Adrenal gland (tissue), 12 donors: ENCODE data around the gene LAMA5. TPM values are rescaled to one million over a fixed set of nuclear protein-coding genes. Genes with fewer than 3 reads are reported as not detected.

Source experiments
- DNase-seq, 7 donors: peaks; one replicate each; pipeline ENCODE4 v3.0.0-alpha.2; 2019 to 2020
- H3K27ac ChIP-seq, 5 donors: fragments of 200-600 bp; sonication (generic) in 4 of 5; 1 replicate in 3 of 5; 2 replicates in 2 of 5; pipeline versions ENCODE4 v1.5.1 to v1.8.0; 2016 to 2020; ENCODE audit warnings: mild to moderate bottlenecking in 1 of 5
- H3K27me3 ChIP-seq: fragments of 200-600 bp; 2 replicates; pipeline ENCODE4 v1.8.0; 2021
- H3K36me3 ChIP-seq, 2 donors: fragments of 200-600 bp; replicated peaks in 1 of 2; 1 replicate in 1 of 2; 2 replicates in 1 of 2; pipeline versions ENCODE4 v1.5.1 to v1.8.0; 2018 to 2022
- H3K4me1 ChIP-seq, 2 donors: fragments of 200-600 bp; replicated peaks in 1 of 2; 1 replicate in 1 of 2; 2 replicates in 1 of 2; pipeline versions ENCODE4 v1.5.1 to v1.8.0; 2018 to 2021
- H3K4me3 ChIP-seq, 4 donors: fragments of 200-600 bp; sonication (generic) in 3 of 4; one replicate each; pipeline ENCODE4 v1.5.1; 2016 to 2018
- H3K9me3 ChIP-seq, 3 donors: fragments of 200-600 bp; sonication (generic) in 1 of 3; replicated peaks in 1 of 3; 1 replicate in 2 of 3; 2 replicates in 1 of 3; pipeline versions ENCODE4 v1.5.1 to v1.8.0; 2016 to 2021
- POLR2A ChIP-seq, 2 donors: fragments of 450-650 bp; IDR thresholded peaks; one replicate each; pipeline ENCODE4 v1.6.1; 2017; ENCODE audit warnings: antibody characterized with exemption in 2 of 2, mild to moderate bottlenecking in 2 of 2, moderate library complexity in 1 of 2
- WGBS, 4 donors: extraction: QIAGEN DNeasy Blood & Tissue Kit in 2 of 4; methylation state at CpG; one replicate each; pipeline versions ENCODE4 v1.1.5 to v1.1.7; 2013 to 2017; 5-methylcytosine and 5-hydroxymethylcytosine counted together
- intact Hi-C, 2 donors: fragments of 100-400 bp; cut with DNase I; formaldehyde crosslinking; loops; one replicate each; pipeline versions ENCODE4 v1.14.1 to v1.15.0; 2022 to 2023
- polyA plus RNA-seq, 3 donors: library from polyadenylated mRNA; stranded (reverse); fragments of 200-250 nt in 2 of 3; fragments of 350-450 nt in 1 of 3; fragmentation: Illumina TruSeq in 1 of 3; extraction: RNeasy Lipid Tissue Mini Kit (QIAGEN cat#74804) in 1 of 3; gene quantifications; one replicate each; pipeline ENCODE4 v1.2.3, GENCODE V29; 2013 to 2014
- total RNA-seq, 9 donors: library from RNA; depleted of rRNA in 4 of 9; stranded (reverse); fragments of >200 nt in 4 of 9; fragments of 120-200 nt in 1 of 9; fragmentation: NEBNext Ultra II Directional in 1 of 9; extraction: Animal tissue kit (Norgen Biotek cat#: 25700) in 1 of 9; gene quantifications; one replicate each; pipeline versions ENCODE4 v1.1.0 to v1.2.4, GENCODE V29; 2013 to 2023
- TF ChIP-seq, protein P1 (sequence below), 6 experiments: fragments of 450-650 bp in 4 of 6; fragments of 200-600 bp in 2 of 6; sonication (generic) in 1 of 6; IDR thresholded peaks; 1 replicate in 5 of 6; 2 replicates in 1 of 6; pipeline versions ENCODE4 v1.5.1 to v1.8.0; 2016 to 2021; ENCODE audit warnings: antibody characterized with exemption in 6 of 6, mild to moderate bottlenecking in 2 of 6, moderate library complexity in 1 of 6
- donor health status: healthy with polysubstance abuse.
- donor health status: Bipolar disorder and iron deficiency.
- donor health status: DM: yes; HTN: yes; CAD: no.
- donor health status: DM: no; HTN: no; CAD: no.
- donor health status: DM: no; HTN: no; CAD: no.
- donor health status: DM: yes; HTN: yes; CAD: no.

Gene LAMA5
- total and polyA plus RNA-seq, 12 donors = 2.0 to 537 (median 100) TPM

DNA sequence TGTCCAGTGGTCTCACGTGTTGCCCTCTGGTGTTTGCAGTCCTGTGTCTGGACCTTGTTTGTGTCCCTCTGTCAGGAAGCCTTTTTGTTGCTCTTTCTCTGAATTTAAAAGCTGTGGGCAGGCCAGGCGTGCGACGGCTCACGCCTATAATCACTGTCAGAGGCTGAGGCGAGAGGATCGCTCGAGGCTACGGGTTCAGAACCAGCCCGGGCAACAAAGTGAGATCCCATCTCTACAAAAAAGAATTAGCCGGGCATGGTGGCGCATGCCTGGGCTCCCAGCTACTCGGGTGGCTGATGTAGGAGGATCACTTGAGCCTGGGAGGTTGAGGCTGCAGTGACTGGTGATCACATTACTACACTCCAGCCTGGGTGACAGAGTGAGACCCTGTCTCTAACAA lies 100.3 kb downstream of the LAMA5 start:
- Histone ChIP-seq H3K36me3 (peaks cover 0 to 38% of the 10 kb centered on the region in 2 donors), H3K4me1 (peaks cover 0 to 14% of the 10 kb centered on the region in 2 donors), H3K4me3 (no peak overlapping the region), H3K27ac (peak overlapping the region in 2 of 5 donors; percentile 43 to 53), H3K27me3 (no peaks in the 10 kb centered on the region), H3K9me3 (no peaks in the 10 kb centered on the region)
- TF ChIP-seq, protein P1, sequence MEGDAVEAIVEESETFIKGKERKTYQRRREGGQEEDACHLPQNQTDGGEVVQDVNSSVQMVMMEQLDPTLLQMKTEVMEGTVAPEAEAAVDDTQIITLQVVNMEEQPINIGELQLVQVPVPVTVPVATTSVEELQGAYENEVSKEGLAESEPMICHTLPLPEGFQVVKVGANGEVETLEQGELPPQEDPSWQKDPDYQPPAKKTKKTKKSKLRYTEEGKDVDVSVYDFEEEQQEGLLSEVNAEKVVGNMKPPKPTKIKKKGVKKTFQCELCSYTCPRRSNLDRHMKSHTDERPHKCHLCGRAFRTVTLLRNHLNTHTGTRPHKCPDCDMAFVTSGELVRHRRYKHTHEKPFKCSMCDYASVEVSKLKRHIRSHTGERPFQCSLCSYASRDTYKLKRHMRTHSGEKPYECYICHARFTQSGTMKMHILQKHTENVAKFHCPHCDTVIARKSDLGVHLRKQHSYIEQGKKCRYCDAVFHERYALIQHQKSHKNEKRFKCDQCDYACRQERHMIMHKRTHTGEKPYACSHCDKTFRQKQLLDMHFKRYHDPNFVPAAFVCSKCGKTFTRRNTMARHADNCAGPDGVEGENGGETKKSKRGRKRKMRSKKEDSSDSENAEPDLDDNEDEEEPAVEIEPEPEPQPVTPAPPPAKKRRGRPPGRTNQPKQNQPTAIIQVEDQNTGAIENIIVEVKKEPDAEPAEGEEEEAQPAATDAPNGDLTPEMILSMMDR (IDR thresholded peaks at IDR 0.05) = no peak
- no peak for TF ChIP-seq POLR2A (IDR thresholded peaks at IDR 0.05)
- intact Hi-C loops = no loop called here
- DNase-seq = no peak
- WGBS, 4 donors = 95 to 98% (median 96%) methylated on average over 13 of the region's 13 CpGs

DNA sequence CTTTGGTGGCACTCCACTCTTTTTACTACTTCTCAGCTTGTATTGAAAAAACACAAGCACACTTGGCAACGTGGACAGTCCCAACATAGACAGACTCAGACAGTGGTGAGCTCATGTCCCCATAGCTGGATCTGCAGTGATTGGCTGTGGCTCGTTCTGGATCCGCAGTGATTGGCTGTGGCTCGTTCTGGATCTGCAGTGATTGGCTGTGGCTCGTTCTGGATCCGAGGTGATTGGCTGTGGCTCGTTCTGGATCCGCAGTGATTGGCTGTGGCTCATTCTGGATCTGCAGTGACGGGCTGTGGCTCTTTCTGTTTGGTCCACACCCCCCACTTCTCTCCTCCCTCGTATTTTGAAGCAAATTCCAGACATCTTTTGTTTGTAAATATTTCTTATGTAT lies 100.8 kb downstream of the LAMA5 start:
- H3K4me3 ChIP-seq = no peak overlapping the region
- TF ChIP-seq, protein P1 (IDR thresholded peaks at IDR 0.05) = no peak
- no peak for TF ChIP-seq POLR2A (IDR thresholded peaks at IDR 0.05)
- 84 to 97% (median 90%) methylated on average over 9 to 10 of the region's 10 CpGs for WGBS, 4 donors
- H3K36me3 ChIP-seq = peaks cover 0 to 40% of the 10 kb centered on the region in 2 donors
- H3K27ac ChIP-seq = no peak overlapping the region
- no peaks in the 10 kb centered on the region for H3K9me3 ChIP-seq
- intact Hi-C loops = no loop called here
- H3K27me3 ChIP-seq = no peaks in the 10 kb centered on the region
- peaks cover 0 to 14% of the 10 kb centered on the region in 2 donors for H3K4me1 ChIP-seq
- peak in 1 of 7 donors; percentile 25 for DNase-seq

DNA sequence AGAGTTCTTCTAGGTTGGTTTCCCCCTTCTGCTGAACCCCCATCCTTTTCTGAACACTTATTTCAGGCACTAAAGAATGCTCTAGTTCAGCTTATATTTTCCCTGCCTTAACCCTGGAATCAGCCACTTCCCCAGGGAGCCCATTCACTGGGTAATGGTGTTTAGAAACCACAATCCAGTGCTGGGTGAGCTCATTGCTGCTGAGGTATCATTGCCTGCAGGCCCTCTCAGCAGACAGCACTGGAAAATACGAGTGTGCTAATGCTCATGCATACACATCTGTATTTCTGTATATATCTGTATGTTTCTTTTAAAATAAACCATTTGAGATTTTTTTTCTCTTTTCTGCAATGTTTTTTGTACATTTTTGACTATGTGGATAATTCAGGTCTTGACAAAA lies 101.7 kb downstream of the LAMA5 start:
- WGBS, 4 donors = 95 to 100% (median 99%) methylated on average over 1 of the region's 1 CpG
- intact Hi-C loops = no loop called here
- no peak for DNase-seq
- no peak overlapping the region for H3K27ac ChIP-seq
- TF ChIP-seq POLR2A (IDR thresholded peaks at IDR 0.05) = no peak
- TF ChIP-seq, protein P1 (IDR thresholded peaks at IDR 0.05) = no peak
- no peaks in the 10 kb centered on the region for H3K27me3 ChIP-seq
- H3K9me3 ChIP-seq = no peaks in the 10 kb centered on the region
- peaks cover 0 to 14% of the 10 kb centered on the region in 2 donors for H3K4me1 ChIP-seq
- no peak overlapping the region for H3K4me3 ChIP-seq
- peaks cover 0 to 49% of the 10 kb centered on the region in 2 donors for H3K36me3 ChIP-seq

DNA sequence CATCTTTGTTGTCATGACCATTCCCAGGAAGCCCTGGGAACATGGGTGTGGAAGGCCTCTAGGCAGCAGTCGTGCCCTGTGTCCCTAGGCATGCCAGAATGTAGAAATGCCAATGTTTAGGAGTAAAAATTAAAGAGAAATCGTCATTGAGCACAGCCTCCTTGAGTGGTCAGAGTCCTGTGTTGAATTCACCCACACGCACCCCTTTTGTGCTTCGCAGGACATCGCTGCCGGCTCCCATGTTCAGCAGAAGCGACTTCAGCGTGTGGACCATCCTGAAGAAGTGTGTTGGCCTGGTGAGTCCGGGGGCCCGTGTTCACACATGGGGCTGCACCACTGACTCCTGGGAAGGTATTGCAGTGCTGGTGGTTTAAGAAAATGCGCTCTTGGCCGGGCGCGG lies 103.7 kb downstream of the LAMA5 start:
- Histone ChIP-seq H3K4me1 (peaks cover 5 to 10% of the 10 kb centered on the region in 2 donors), H3K27ac (no peak overlapping the region), H3K27me3 (no peaks in the 10 kb centered on the region), H3K9me3 (no peaks in the 10 kb centered on the region), H3K36me3 (peaks cover 0 to 52% of the 10 kb centered on the region in 2 donors), H3K4me3 (no peak overlapping the region)
- DNase-seq = no peak
- intact Hi-C loops = no loop called here
- TF ChIP-seq, protein P1 (IDR thresholded peaks at IDR 0.05) = no peak
- TF ChIP-seq POLR2A (IDR thresholded peaks at IDR 0.05) = no peak
- 89 to 96% (median 94%) methylated on average over 14 of the region's 14 CpGs for WGBS, 4 donors
